Activated T-helper 17 cell treated with anti-CD3 and anti-CD28 coated beads, Interleukin-2, amount 50 U/mL, for 72 hours (primary cell): Measurements from ENCODE around the gene WBP4. TPM values are rescaled to one million over a fixed set of nuclear protein-coding genes. Genes with fewer than 3 reads are reported as not detected.
A peak's percentile ranks its signal among the peaks of the same experiment; 100 is the strongest.

ENCODE experiments used
- ATAC-seq: fragments of 150-1000 bp; cut with Tn5 transposase; replicated peaks from 2 replicates; pipeline ENCODE4 v1.10.0; 2021; ENCODE audit warnings: mild to moderate bottlenecking, moderate library complexity
- H3K27ac Mint-ChIP-seq: one replicate; pipeline ENCODE4 v1.8.0; 2022; ENCODE audit warnings: mixed read lengths
- H3K27me3 Mint-ChIP-seq: one replicate; pipeline ENCODE4 v1.8.0; 2022; ENCODE audit warnings: mixed read lengths
- H3K36me3 Mint-ChIP-seq: one replicate; pipeline ENCODE4 v1.8.0; 2022; ENCODE audit warnings: low read depth, mild to moderate bottlenecking, mixed read lengths
- H3K4me1 Mint-ChIP-seq: one replicate; pipeline ENCODE4 v1.8.0; 2022; ENCODE audit warnings: mixed read lengths
- H3K4me3 Mint-ChIP-seq: one replicate; pipeline ENCODE4 v1.8.0; 2022; ENCODE audit warnings: mild to moderate bottlenecking, mixed read lengths
- H3K9me3 Mint-ChIP-seq: one replicate; pipeline ENCODE4 v1.8.0; 2022; ENCODE audit warnings: mixed read lengths
- total RNA-seq, 2 donors: library from RNA; stranded (reverse); gene quantifications; one replicate each; pipeline ENCODE4 v1.2.3, GENCODE V29; 2022

Gene WBP4
- total RNA-seq, 2 donors from 2014 or later: 9.7 to 10.6 TPM

- peaks cover 29% of the 10 kb centered on the region for H3K4me1 Mint-ChIP-seq
- H3K27me3 Mint-ChIP-seq: no peaks in the 10 kb centered on the region
- no peak overlapping the region for H3K27ac Mint-ChIP-seq
- peaks cover 22% of the 10 kb centered on the region for H3K36me3 Mint-ChIP-seq
- ATAC-seq: no peak
- H3K9me3 Mint-ChIP-seq: no peaks in the 10 kb centered on the region
- no peak overlapping the region for H3K4me3 Mint-ChIP-seq
Observed at GRCh38 chr13:41056826-41057711, 4.2 kb upstream of the WBP4 start.

DNA sequence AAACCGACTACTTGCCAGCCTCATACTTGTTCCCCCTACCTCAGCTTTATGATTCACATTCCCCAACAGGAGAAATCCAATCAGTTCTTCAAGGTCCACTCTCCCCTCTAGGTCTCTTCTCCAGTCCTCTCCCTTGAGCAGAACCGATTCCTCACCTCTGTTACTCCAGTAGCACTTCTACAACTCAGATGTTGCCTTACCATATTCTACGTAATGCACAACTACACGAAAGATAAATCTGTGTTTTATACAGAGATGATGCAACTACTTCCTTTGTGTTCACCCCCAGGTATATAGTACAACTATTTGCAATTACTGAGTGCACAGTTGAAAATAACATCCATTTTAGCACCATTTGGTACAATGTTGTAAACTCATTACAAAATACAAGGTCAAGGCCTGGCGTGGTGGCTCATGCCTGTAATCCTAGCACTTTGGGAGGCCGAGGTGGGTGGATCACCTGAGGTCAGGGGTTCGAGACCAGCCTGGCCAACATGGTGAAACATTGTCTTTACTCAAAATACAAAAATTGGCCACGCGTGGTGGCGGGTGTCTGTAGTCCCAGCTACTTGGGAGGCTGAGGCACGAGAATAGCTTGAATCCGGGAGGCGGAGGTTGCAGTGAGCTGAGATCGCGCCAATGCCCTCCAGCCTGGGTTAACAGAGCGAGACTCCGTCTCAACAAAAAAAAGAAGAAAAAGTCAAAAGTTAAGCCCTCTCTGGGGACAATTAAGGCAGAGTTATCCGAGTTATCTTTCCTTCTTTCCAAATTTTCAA lies 2.8 kb upstream of the WBP4 start:
- peak overlapping the region; percentile 99 for H3K4me3 Mint-ChIP-seq
- H3K4me1 Mint-ChIP-seq: peaks cover 34% of the 10 kb centered on the region
- ATAC-seq: no peak
- no peaks in the 10 kb centered on the region for H3K27me3 Mint-ChIP-seq
- no peaks in the 10 kb centered on the region for H3K9me3 Mint-ChIP-seq
- H3K36me3 Mint-ChIP-seq: peaks cover 35% of the 10 kb centered on the region
- no peak overlapping the region for H3K27ac Mint-ChIP-seq

DNA sequence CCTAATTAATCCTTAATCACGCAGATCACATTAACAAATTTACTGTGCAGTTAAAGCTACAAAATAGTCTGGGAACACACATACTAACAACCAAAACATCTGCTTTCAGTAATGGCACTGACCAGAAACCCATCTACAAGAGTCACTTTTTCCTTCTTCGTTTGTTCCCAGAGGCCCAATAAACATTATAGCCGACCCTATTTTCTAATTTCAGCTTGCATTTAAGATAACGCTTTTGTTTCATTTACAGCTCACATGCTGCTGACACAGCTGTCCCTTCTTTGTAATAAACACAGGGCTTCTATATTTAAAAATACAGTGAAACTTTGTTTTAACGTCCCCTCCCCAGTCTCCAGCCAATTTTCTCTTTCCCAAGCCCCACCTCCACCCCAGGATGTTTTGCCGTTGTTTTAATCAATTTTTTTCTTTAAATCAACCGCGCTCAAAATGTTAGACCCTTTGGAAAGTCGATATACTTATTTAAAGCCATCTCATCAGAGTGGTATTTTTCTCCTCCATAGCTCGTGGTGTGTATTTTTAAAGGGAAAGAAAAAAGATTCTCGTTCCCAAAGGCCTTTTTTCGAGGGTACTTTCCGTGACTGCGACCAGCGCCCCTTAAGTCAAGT lies 1.7 kb upstream of the WBP4 start:
- Mint-ChIP-seq H3K27me3 (no peaks in the 10 kb centered on the region), H3K9me3 (no peaks in the 10 kb centered on the region), H3K27ac (peak overlapping the region; percentile 100), H3K4me3 (peak overlapping the region; percentile 99), H3K36me3 (peaks cover 46% of the 10 kb centered on the region), H3K4me1 (peaks cover 37% of the 10 kb centered on the region)
- ATAC-seq: no peak

- peak; percentile 43 for ATAC-seq
- Mint-ChIP-seq H3K9me3 (no peaks in the 10 kb centered on the region), H3K36me3 (peaks cover 52% of the 10 kb centered on the region), H3K27ac (peak overlapping the region; percentile 100), H3K4me1 (peaks cover 31% of the 10 kb centered on the region), H3K27me3 (no peaks in the 10 kb centered on the region), H3K4me3 (peak overlapping the region; percentile 99)
Observed at GRCh38 chr13:41060082-41060723, 1.1 kb upstream of the WBP4 start.

DNA sequence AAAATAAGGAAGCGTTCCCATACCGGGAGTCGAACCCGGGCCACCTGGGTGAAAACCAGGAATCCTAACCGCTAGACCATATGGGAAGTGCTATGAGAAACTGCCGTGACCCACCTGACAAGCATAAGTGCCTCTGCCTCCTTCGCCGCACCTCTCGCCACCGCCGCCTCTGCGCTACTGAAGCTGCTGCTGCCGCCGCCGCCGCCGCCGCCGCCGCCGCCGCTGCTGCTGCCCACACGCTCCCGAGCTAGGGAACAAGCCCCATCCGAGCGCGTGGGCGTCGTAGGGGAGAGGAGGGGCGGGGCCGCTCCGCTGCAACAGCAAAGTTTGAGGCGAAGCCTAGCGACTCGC lies 610 bp upstream of the WBP4 start:
- no peaks in the 10 kb centered on the region for H3K27me3 Mint-ChIP-seq
- peaks cover 28% of the 10 kb centered on the region for H3K4me1 Mint-ChIP-seq
- peaks cover 57% of the 10 kb centered on the region for H3K36me3 Mint-ChIP-seq
- H3K4me3 Mint-ChIP-seq: peak overlapping the region; percentile 99
- H3K9me3 Mint-ChIP-seq: no peaks in the 10 kb centered on the region
- ATAC-seq: peak; percentile 55
- H3K27ac Mint-ChIP-seq: peak overlapping the region; percentile 100

GRCh38 chr13:41061914-41062837 lies 867 bp downstream of the WBP4 start:
- peak; percentile 37 for ATAC-seq
- H3K27me3 Mint-ChIP-seq: no peaks in the 10 kb centered on the region

DNA sequence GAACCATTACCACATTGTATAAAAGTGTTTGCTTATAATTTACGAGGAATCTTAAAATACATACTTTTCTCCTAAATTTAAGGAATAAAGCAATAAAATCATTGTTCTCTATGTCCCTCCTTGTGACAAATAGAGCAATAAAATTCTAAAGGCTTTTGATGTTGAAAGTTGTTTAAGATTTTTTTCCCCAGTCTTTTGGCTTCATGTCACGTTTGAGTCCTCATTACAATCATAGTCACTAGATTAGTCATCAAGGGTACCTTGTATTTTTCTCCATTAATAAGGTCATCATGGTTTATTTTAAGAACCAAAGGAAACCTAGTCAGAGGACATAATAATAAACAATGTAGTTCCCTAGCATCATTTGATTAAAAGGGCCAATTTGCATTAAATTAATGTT lies 3.2 kb downstream of the WBP4 start:
- Mint-ChIP-seq H3K36me3 (peaks cover 92% of the 10 kb centered on the region), H3K9me3 (no peaks in the 10 kb centered on the region), H3K27me3 (no peaks in the 10 kb centered on the region), H3K27ac (no peak overlapping the region), H3K4me3 (peak overlapping the region; percentile 42), H3K4me1 (peaks cover 14% of the 10 kb centered on the region)
- no peak for ATAC-seq

More at GRCh38 chr13:41061914-41062837, 867 bp downstream of the WBP4 start:
- Mint-ChIP-seq H3K36me3 (peaks cover 72% of the 10 kb centered on the region), H3K4me1 (peaks cover 20% of the 10 kb centered on the region), H3K27ac (peak overlapping the region; percentile 100), H3K4me3 (peak overlapping the region; percentile 99), H3K9me3 (no peaks in the 10 kb centered on the region)

DNA sequence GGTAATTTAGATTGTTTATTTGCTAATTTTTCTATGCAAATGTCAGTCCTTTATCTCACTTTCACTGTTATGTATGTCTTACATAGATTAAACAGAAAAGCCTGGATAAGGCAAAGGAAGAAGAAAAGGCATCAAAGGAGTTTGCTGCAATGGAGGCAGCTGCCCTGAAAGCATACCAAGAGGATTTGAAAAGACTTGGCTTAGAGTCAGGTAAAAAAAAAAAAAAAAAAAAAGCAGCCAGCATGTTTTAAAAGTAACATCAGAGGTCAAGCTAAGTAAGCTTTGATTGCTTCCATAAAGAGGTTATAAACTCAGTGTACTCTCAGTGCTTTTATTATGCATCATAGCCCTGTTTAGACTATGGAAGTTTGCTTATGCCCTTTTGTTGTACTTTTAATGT lies 3.8 kb downstream of the WBP4 start:
- no peak for ATAC-seq
- H3K27ac Mint-ChIP-seq: no peak overlapping the region
- peaks cover 95% of the 10 kb centered on the region for H3K36me3 Mint-ChIP-seq
- H3K4me1 Mint-ChIP-seq: peaks cover 14% of the 10 kb centered on the region
- H3K4me3 Mint-ChIP-seq: no peak overlapping the region
- no peaks in the 10 kb centered on the region for H3K9me3 Mint-ChIP-seq
- no peaks in the 10 kb centered on the region for H3K27me3 Mint-ChIP-seq

DNA sequence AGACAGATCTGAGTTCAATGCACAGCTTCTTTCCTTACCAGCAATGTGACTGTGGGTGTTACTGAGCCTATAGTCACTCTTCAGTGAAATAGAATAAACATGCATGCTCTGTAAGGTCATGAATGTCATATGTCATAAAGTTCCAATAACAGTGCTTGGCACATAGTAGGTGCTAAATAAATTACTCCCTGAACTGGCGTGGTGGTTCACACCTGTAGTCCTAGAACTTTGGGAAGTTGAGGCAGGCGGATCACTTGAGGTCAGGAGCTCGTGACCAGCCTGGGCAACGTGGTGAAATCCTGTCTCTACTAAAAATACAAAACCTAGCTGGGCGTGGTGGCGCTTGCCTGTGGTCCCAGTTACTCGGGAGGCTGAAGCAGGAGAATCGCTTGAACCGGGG lies 13.2 kb downstream of the WBP4 start:
- Mint-ChIP-seq H3K27ac (no peak overlapping the region), H3K27me3 (no peaks in the 10 kb centered on the region), H3K9me3 (no peaks in the 10 kb centered on the region), H3K4me3 (no peak overlapping the region), H3K36me3 (peaks cover 85% of the 10 kb centered on the region), H3K4me1 (no peaks in the 10 kb centered on the region)
- ATAC-seq: no peak

- H3K4me3 Mint-ChIP-seq: no peak overlapping the region
- H3K27ac Mint-ChIP-seq: no peak overlapping the region
- H3K4me1 Mint-ChIP-seq: no peaks in the 10 kb centered on the region
- H3K27me3 Mint-ChIP-seq: no peaks in the 10 kb centered on the region
- no peaks in the 10 kb centered on the region for H3K9me3 Mint-ChIP-seq
- peaks cover 85% of the 10 kb centered on the region for H3K36me3 Mint-ChIP-seq
- no peak for ATAC-seq
Observed at GRCh38 chr13:41075034-41075433, 13.7 kb downstream of the WBP4 start.

GRCh38 chr13:41075485-41075884 lies 14.2 kb downstream of the WBP4 start:
- no peak for ATAC-seq
- no peaks in the 10 kb centered on the region for H3K9me3 Mint-ChIP-seq
- H3K27me3 Mint-ChIP-seq: no peaks in the 10 kb centered on the region
- no peak overlapping the region for H3K4me3 Mint-ChIP-seq
- H3K36me3 Mint-ChIP-seq: peaks cover 85% of the 10 kb centered on the region
- no peak overlapping the region for H3K27ac Mint-ChIP-seq
- no peaks in the 10 kb centered on the region for H3K4me1 Mint-ChIP-seq

DNA sequence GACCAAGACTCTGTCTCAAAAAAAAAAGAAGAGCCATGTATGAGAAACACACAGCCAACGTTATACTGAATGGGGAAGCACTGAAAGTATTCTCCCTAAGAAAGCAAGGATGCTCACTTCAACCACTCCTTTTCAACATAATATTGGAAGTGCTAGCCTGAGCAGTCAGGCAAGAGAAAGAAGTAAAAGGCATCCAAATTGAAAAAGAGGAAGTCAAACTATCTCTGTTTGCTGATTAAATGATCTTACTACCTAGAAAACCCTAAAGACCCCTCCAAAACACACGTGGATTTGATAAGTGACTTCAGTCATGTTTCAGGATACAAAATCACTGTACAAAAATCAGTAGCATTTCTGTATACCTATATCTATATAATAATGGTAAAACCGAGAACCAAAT lies 16.2 kb downstream of the WBP4 start:
- ATAC-seq: no peak
- peaks cover 82% of the 10 kb centered on the region for H3K36me3 Mint-ChIP-seq

DNA sequence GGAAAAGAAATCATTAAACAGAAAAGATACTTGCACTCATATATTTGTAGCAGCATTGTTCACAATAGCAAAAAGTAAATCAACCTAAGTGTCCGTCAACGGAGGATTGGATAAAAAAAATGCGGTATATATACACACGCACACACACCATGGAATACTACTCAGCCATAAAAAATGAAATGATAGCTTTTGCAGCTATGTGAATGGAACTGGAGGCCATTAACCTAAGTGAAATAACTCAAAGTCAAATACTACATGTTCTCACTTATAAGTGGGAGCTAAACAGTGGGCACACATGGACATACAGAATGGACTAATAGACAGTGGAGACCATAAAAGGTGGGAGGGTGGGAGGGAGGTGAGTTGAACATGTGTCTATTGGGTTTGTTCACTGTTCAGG lies 18.4 kb downstream of the WBP4 start:
- no peaks in the 10 kb centered on the region for H3K27me3 Mint-ChIP-seq
- H3K4me1 Mint-ChIP-seq: peaks cover 3% of the 10 kb centered on the region
- H3K4me3 Mint-ChIP-seq: no peak overlapping the region
- no peaks in the 10 kb centered on the region for H3K9me3 Mint-ChIP-seq
- no peak overlapping the region for H3K27ac Mint-ChIP-seq
- H3K36me3 Mint-ChIP-seq: peaks cover 81% of the 10 kb centered on the region
- no peak for ATAC-seq

More for the DNA sequence above, 16.2 kb downstream of the WBP4 start:
- Mint-ChIP-seq H3K4me3 (no peak overlapping the region), H3K27me3 (no peaks in the 10 kb centered on the region), H3K4me1 (peaks cover 3% of the 10 kb centered on the region), H3K27ac (no peak overlapping the region), H3K9me3 (no peaks in the 10 kb centered on the region)
